Measurements from ENCODE around the gene STAB1. TPM values are rescaled to one million over a fixed set of nuclear protein-coding genes. Genes with fewer than 3 reads are reported as not detected.
"Not testable (repeated sequence)": the region's sequence is repeated elsewhere in the genome, so short reads cannot be mapped to it uniquely, and the experiment has no call there.

STAB1 gene
- total RNA-seq, 8 experiments from 2014 or later, result 0.11 to 2.0 (median 0.41) TPM

- Histone ChIP-seq H3K27ac (no peak overlapping the region), H3K4me1 (replicated peaks in 1 of 2) (peaks cover 0 to 2% of the 10 kb centered on the region in 2 donors), H3K4me3 (no peak overlapping the region)
- ATAC-seq (replicated peaks in 6 of 8), result no peak
- in situ Hi-C loops (cut with MboI; ENCODE audit: low pct_unique_long_range_greater_than_20kb in 2 of 9, low sequenced_read_pairs in 9 of 9, unreplicated experiment in 9 of 9), result no loop called here
- 87 to 96% methylated on average over 4 to 5 of the region's 20 CpGs; no CpG with 5 or more reads in 8 of the 10 experiments for WGBS, 10 experiments
Measured at GRCh38 chr3:52520716-52521487, 25.8 kb downstream of the STAB1 start.

DNA sequence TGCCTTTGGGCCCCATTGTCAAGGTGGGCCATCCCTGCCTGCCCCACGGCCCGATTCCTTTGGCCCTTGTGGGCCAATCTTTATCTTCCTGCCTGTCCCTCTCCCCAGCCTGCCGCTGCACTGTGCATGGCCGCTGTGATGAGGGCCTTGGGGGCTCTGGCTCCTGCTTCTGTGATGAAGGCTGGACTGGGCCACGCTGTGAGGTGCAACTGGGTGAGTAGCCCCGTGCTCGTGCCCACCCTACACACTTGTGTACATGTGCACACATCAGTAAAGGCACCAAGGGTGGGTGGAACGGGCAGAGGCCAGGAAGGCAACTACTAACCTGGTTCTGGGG is 26.3 kb downstream of the STAB1 start:
- peaks cover 0 to 2% of the 10 kb centered on the region in 2 donors for H3K4me1 ChIP-seq (replicated peaks in 1 of 2)
- no peak overlapping the region for H3K27ac ChIP-seq
- H3K4me3 ChIP-seq, result no peak overlapping the region
- WGBS, 10 experiments, result 67 to 92% (median 80%) methylated on average over 1 to 3 of the region's 8 CpGs; no CpG with 5 or more reads in 5 of the 10 experiments
- ATAC-seq (replicated peaks in 6 of 8), result no peak
- in situ Hi-C loops (cut with MboI; ENCODE audit: low pct_unique_long_range_greater_than_20kb in 2 of 9, low sequenced_read_pairs in 9 of 9, unreplicated experiment in 9 of 9), result no loop called here

- H3K4me1 ChIP-seq (replicated peaks in 1 of 2), result peaks cover 0 to 2% of the 10 kb centered on the region in 2 donors
- 88 to 100% (median 90%) methylated on average over 3 to 10 of the region's 33 CpGs; no CpG with 5 or more reads in 6 of the 10 experiments for WGBS, 10 experiments
- in situ Hi-C loops (cut with MboI; ENCODE audit: low pct_unique_long_range_greater_than_20kb in 2 of 9, low sequenced_read_pairs in 9 of 9, unreplicated experiment in 9 of 9), result no loop called here
- no peak overlapping the region for H3K4me3 ChIP-seq
- no peak overlapping the region for H3K27ac ChIP-seq
- no peak for ATAC-seq (replicated peaks in 6 of 8)
Measured at GRCh38 chr3:52521881-52522650, 26.9 kb downstream of the STAB1 start.

- no peak overlapping the region for H3K27ac ChIP-seq
- in situ Hi-C loops (cut with MboI; ENCODE audit: low pct_unique_long_range_greater_than_20kb in 2 of 9, low sequenced_read_pairs in 9 of 9, unreplicated experiment in 9 of 9), result no loop called here
Measured at GRCh38 chr3:52522651-52523251, 27.6 kb downstream of the STAB1 start.

DNA sequence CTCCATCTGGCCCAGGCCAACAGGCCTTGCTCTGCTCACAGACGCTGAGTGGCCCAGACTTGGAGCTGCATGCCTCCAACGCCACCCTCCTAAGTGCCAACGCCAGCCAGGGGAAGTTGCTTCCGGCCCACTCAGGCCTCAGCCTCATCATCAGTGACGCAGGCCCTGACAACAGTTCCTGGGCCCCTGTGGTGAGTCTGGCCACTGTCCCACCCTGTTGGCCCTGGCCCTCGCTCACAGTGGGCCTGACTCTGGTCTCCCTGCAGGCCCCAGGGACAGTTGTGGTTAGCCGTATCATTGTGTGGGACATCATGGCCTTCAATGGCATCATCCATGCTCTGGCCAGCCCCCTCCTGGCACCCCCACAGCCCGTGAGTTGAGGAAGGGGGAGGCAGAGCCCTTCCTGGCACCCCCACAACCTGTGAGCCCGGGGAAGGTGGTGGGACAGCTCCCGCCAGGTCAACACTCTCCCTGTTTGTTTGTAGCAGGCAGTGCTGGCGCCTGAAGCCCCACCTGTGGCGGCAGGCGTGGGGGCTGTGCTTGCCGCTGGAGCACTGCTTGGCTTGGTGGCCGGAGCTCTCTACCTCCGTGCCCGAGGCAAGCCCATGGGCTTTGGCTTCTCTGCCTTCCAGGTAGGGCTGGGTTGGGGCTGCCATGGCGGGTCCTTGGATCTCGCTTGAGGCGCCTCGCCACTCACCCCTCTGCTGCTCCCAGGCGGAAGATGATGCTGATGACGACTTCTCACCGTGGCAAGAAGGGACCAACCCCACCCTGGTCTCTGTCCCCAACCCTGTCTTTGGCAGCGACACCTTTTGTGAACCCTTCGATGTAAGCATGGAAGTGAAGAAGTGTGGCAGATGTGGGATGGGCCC is 28.5 kb downstream of the STAB1 start:
- 67 to 100% (median 87%) methylated on average over 2 to 9 of the region's 26 CpGs; no CpG with 5 or more reads in 5 of the 10 experiments for WGBS, 10 experiments
- in situ Hi-C loops (cut with MboI; ENCODE audit: low pct_unique_long_range_greater_than_20kb in 2 of 9, low sequenced_read_pairs in 9 of 9, unreplicated experiment in 9 of 9), result no loop called here
- H3K4me1 ChIP-seq (replicated peaks in 1 of 2), result no peaks in the 10 kb centered on the region
- H3K4me3 ChIP-seq, result no peak overlapping the region
- ATAC-seq (replicated peaks in 6 of 8), result no peak
- no peak overlapping the region for H3K27ac ChIP-seq

More at GRCh38 chr3:52522651-52523251, 27.6 kb downstream of the STAB1 start:
- Histone ChIP-seq H3K4me3 (no peak overlapping the region), H3K4me1 (replicated peaks in 1 of 2) (peaks cover 0 to 2% of the 10 kb centered on the region in 2 donors)
- ATAC-seq (replicated peaks in 6 of 8), result no peak
- whole genome bisulfite sequencing, 10 experiments, result 50 to 100% (median 95%) methylated on average over 1 to 10 of the region's 14 CpGs; no CpG with 5 or more reads in 5 of the 10 experiments

DNA sequence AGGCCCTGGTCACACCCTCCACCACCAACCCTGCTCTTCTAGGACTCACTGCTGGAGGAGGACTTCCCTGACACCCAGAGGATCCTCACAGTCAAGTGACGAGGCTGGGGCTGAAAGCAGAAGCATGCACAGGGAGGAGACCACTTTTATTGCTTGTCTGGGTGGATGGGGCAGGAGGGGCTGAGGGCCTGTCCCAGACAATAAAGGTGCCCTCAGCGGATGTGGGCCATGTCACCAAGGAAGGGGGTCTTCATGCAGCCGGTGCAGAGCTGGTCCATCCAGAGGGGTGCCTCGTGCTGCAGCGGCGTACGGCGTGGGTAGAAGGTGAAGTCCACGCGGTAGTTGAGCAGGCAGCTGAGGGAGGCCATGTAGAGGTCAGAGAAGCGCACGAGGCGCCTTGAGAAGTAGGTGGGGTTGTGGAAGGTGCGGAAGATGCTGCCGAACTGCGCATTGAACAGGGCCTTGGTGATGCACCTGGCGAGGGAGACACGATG is 29.2 kb downstream of the STAB1 start:
- Histone ChIP-seq H3K4me1 (replicated peaks in 1 of 2) (no peaks in the 10 kb centered on the region), H3K4me3 (no peak overlapping the region), H3K27ac (no peak overlapping the region)
- in situ Hi-C loops (cut with MboI; ENCODE audit: low pct_unique_long_range_greater_than_20kb in 2 of 9, low sequenced_read_pairs in 9 of 9, unreplicated experiment in 9 of 9), result no loop called here
- peak in 2 of 8 experiments; percentile 2 to 4 for ATAC-seq (replicated peaks in 6 of 8)
- 88 to 100% (median 96%) methylated on average over 3 to 11 of the region's 18 CpGs; no CpG with 5 or more reads in 5 of the 10 experiments for WGBS, 10 experiments

DNA sequence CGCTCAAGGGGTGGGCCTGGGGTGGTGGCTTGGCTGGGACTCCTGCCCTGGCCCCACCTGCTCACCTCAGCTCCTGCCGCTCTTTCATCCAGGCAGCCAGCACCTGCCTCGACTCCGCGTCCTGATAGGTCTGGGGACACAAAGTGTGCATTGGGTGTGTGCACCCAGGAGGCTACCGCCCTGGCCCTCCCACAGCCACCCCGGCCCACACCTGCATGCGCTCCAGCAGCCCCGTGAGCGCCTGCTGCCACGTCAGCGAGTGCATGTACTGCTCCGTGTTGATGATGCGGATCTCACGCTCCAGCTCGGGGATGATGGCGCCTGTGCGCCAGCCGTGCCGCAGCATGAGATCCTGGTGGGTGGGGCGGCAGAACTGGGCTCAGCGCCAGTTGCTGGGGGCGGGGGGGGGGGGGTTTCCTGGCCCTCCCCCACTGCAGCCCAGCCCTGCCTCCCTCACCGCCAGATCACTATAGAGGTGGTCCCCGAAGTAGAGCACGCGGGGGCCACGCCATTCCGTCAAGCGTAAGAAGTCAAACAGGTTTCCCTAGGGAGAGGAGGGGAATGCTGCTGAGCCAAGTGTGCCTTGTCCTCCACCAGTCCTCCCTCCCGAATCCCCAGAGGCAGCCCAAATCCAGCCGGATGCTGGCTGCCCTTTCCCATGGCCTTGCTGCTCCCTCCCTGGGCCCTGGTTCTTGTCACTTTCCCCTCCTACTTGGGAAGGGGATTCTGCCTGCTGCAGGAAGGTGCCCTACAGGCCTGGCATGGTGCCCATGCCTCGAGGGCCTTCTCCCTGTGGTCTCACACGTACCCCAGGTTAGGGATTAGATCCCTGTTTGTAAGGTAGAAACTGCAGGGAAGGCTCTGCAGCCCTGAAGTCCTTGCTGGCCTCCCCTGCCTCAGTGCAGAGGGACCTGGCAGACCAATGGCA is 29.9 kb downstream of the STAB1 start:
- Histone ChIP-seq H3K4me1 (replicated peaks in 1 of 2) (no peaks in the 10 kb centered on the region), H3K27ac (no peak overlapping the region), H3K4me3 (no peak overlapping the region)
- in situ Hi-C loops (cut with MboI; ENCODE audit: low pct_unique_long_range_greater_than_20kb in 2 of 9, low sequenced_read_pairs in 9 of 9, unreplicated experiment in 9 of 9), result no loop called here
- ATAC-seq (replicated peaks in 6 of 8), result peak in 1 of 8 experiments; percentile 13
- WGBS, 10 experiments, result 60 to 100% (median 80%) methylated on average over 1 to 3 of the region's 34 CpGs; no CpG with 5 or more reads in 5 of the 10 experiments

DNA sequence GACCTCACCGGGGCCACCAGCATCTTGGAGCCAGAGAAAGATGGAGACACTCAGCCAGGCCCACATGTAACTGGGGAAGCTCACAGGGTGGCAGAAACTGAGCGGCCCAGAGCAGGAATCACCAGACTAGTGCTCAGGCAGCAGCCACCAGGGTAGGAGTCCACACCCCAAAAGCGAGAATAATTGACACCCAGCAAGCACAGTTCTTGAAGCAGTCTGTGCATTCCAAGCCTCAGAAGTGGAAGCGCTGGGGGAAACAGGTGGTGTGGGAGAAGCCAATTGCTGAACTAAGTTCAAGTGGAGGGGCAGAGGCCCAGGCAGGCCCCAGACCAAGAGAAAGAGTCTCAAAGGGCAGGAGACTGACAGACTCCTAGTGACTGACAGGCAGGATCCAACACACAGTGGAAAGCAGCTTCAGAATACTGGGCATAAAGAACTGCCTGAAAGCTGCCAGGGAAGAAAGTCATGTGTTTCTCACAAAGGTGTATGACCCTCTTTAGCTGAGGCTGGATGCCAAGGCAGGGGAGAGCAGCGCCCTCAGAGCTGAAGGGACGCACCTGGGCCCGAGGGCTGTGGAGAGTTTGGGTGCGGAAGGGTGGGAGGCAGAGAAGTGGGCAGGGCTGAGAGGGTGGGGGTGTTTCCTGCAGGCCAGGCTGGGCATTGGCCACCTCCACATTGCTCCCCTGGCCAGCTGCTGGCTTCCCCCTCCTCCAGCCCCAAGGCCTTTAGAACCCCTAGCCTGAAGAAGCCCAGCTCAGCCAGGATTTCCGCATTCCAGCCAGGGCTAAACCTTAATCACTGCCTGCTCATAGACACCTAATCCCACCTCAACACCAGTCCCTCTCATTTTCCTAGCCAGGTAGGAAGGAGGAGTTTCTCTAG is 30.8 kb downstream of the STAB1 start:
- H3K27ac ChIP-seq, result no peak overlapping the region
- ATAC-seq (replicated peaks in 6 of 8), result peak in 2 of 8 experiments; percentile 31 to 41
- in situ Hi-C loops (cut with MboI; ENCODE audit: low pct_unique_long_range_greater_than_20kb in 2 of 9, low sequenced_read_pairs in 9 of 9, unreplicated experiment in 9 of 9), result no loop called here
- WGBS, 10 experiments, result 80 to 100% (median 95%) methylated on average over 1 to 6 of the region's 9 CpGs; no CpG with 5 or more reads in 4 of the 10 experiments
- no peak overlapping the region for H3K4me3 ChIP-seq
- H3K4me1 ChIP-seq (replicated peaks in 1 of 2), result peaks cover 0 to under 1% of the 10 kb centered on the region in 2 donors

DNA sequence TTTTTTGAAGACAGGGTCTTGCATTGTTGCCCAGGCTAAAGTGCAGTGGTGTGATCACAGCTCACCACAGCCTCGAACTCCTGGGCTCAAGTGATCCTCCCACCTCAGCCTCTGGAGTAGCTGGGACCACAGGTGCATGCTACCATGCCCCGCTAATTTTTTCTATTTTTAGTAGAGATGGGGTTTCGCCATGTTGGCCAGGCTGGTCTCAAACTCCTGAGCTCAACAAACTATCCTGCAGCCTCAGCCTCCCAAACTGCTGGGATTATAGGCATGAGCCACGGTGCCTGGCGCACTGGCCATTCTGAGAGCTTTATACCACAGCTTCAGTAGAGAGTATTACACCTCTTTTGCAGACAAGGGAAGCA is 31.5 kb downstream of the STAB1 start:
- H3K4me1 ChIP-seq (replicated peaks in 1 of 2); H3K4me3 ChIP-seq; ATAC-seq (replicated peaks in 6 of 8); in situ Hi-C loops (cut with MboI; ENCODE audit: low pct_unique_long_range_greater_than_20kb in 2 of 9, low sequenced_read_pairs in 9 of 9, unreplicated experiment in 9 of 9); H3K27ac ChIP-seq: not testable (repeated sequence)
- WGBS, 10 experiments, result 60 to 94% (median 80%) methylated on average over 1 to 3 of the region's 5 CpGs; no CpG with 5 or more reads in 7 of the 10 experiments

DNA sequence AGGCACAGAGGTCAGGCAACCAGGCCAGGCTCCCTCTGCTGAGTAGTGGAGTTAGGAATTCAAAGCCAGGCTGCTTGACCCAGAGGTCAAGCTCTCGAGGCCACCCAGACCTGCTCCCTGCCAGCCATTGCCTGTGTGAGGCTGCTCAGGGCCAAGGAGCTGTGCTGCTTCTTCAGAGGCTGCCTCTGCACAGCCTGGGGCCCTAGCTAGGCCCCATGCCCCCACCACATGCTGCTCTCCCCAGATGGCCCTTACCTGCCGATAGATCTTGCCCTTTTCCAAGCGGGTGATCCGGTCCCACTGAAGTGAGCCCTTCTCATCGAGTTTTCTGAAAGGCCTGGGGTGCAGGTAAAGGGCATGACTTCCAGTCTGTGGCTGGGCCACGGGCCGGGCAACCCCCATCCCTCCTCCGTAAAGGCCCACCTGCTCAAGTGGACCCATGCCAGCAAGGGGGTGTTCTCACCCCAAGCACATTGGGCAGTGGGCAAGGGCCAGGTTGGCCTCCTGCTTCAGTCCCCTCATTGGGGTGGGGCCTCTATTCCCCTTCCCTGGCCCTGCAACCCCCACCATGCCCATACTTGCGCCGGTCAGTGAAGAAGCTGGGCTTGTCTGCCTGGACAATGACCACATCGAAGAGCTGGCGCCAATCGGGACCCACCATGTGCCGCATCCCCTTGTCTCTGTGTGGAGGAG is 32.0 kb downstream of the STAB1 start:
- 33 to 100% (median 95%) methylated on average over 1 to 6 of the region's 14 CpGs; no CpG with 5 or more reads in 4 of the 10 experiments for WGBS, 10 experiments
- H3K4me1 ChIP-seq (replicated peaks in 1 of 2), result peaks cover 7 to 11% of the 10 kb centered on the region in 2 donors
- no peak for ATAC-seq (replicated peaks in 6 of 8)
- H3K4me3 ChIP-seq, result no peak overlapping the region
- in situ Hi-C loops (cut with MboI; ENCODE audit: low pct_unique_long_range_greater_than_20kb in 2 of 9, low sequenced_read_pairs in 9 of 9, unreplicated experiment in 9 of 9), result no loop called here
- no peak overlapping the region for H3K27ac ChIP-seq
